A172 (cell line): ENCODE results near the gene ATAD3C. TPM values are rescaled to one million over a fixed set of nuclear protein-coding genes. Genes with fewer than 3 reads are reported as not detected.
"Not testable (repeated sequence)": the region's sequence is repeated elsewhere in the genome, so short reads cannot be mapped to it uniquely, and the experiment has no call there.

Experiments
- DNase-seq: peaks from one replicate; pipeline ENCODE4 v3.0.0-alpha.2; 2015; ENCODE audit warnings: low spot score
- total RNA-seq: library from RNA; depleted of rRNA; stranded (reverse); fragments of >200 nt; shearing (Covaris generic); gene quantifications from 2 replicates; pipeline ENCODE4 v1.2.3, GENCODE V29; 2014

The ATAD3C gene
- total RNA-seq, 1 experiment from 2014 or later: not detected

GRCh38 chr1:1472053-1472876 is 22.8 kb downstream of the ATAD3C start:
- DNase-seq: not testable (repeated sequence)

GRCh38 chr1:1476011-1476410 is 26.5 kb downstream of the ATAD3C start:
- DNase-seq: not testable (repeated sequence)

- DNase-seq: no peak
These were observed 27.7 kb downstream of the ATAD3C start for GRCh38 chr1:1477206-1477605.

GRCh38 chr1:1479547-1480487 is 30.3 kb downstream of the ATAD3C start:
- no peak for DNase-seq

- not testable (repeated sequence) for DNase-seq
These were observed 31.0 kb downstream of the ATAD3C start for GRCh38 chr1:1480488-1480867.

- DNase-seq: not testable (repeated sequence)
These were observed 32.3 kb downstream of the ATAD3C start for GRCh38 chr1:1481811-1482210.

- no peak for DNase-seq
These were observed 33.4 kb downstream of the ATAD3C start for GRCh38 chr1:1482856-1483255.

GRCh38 chr1:1483714-1484113 is 34.2 kb downstream of the ATAD3C start:
- no peak for DNase-seq

GRCh38 chr1:1484976-1485750 is 35.7 kb downstream of the ATAD3C start:
- not testable (repeated sequence) for DNase-seq

- DNase-seq: not testable (repeated sequence)
These were observed 36.3 kb downstream of the ATAD3C start for GRCh38 chr1:1485755-1486317.

GRCh38 chr1:1487701-1488100 is 38.2 kb downstream of the ATAD3C start:
- no peak for DNase-seq

GRCh38 chr1:1489231-1489630 is 39.7 kb downstream of the ATAD3C start:
- no peak for DNase-seq

- no peak for DNase-seq
These were observed 40.4 kb downstream of the ATAD3C start for GRCh38 chr1:1489861-1490260.

GRCh38 chr1:1490633-1491230 is 41.2 kb downstream of the ATAD3C start:
- no peak for DNase-seq

GRCh38 chr1:1491601-1492000 is 42.1 kb downstream of the ATAD3C start:
- DNase-seq: no peak

GRCh38 chr1:1494311-1494710 is 44.8 kb downstream of the ATAD3C start:
- not testable (repeated sequence) for DNase-seq

GRCh38 chr1:1495461-1495975 is 46.0 kb downstream of the ATAD3C start:
- not testable (repeated sequence) for DNase-seq

GRCh38 chr1:1504777-1505365 is 55.4 kb downstream of the ATAD3C start:
- peak; percentile 53 for DNase-seq

- not testable (repeated sequence) for DNase-seq
These were observed 55.9 kb downstream of the ATAD3C start for GRCh38 chr1:1505366-1505798.

- DNase-seq: not testable (repeated sequence)
These were observed 56.3 kb downstream of the ATAD3C start for GRCh38 chr1:1505801-1506200.
